ENCODE results near the gene TEX35. TPM values are rescaled to one million over a fixed set of nuclear protein-coding genes. Genes with fewer than 3 reads are reported as not detected.
A peak's percentile ranks its signal among the peaks of the same experiment; 100 is the strongest.
"Not testable (repeated sequence)": the region's sequence is repeated elsewhere in the genome, so short reads cannot be mapped to it uniquely, and the experiment has no call there.

TEX35 gene
- total RNA-seq, 1 experiment from 2014 or later: not detected

- DNase-seq (ENCODE audit: low read depth): no peak
These were observed 18.3 kb upstream of the TEX35 start for GRCh38 chr1:178494569-178494971.

GRCh38 chr1:178495158-178495557 lies 17.8 kb upstream of the TEX35 start:
- DNase-seq (ENCODE audit: low read depth): no peak

- no peak for DNase-seq (ENCODE audit: low read depth)
These were observed 17.0 kb upstream of the TEX35 start for GRCh38 chr1:178495741-178496409.

- no peak for DNase-seq (ENCODE audit: low read depth)
These were observed 16.3 kb upstream of the TEX35 start, which contains the start of gene CLEC20A for GRCh38 chr1:178496410-178497135. CLEC20A (minus strand) TSS chr1:178496964; CDS start chr1:178496939, 25 bp downstream.

GRCh38 chr1:178497903-178498478 lies 14.9 kb upstream of the TEX35 start:
- DNase-seq (ENCODE audit: low read depth): no peak

GRCh38 chr1:178498896-178499675 lies 13.8 kb upstream of the TEX35 start:
- DNase-seq (ENCODE audit: low read depth): no peak

- no peak for DNase-seq (ENCODE audit: low read depth)
These were observed 12.7 kb upstream of the TEX35 start for GRCh38 chr1:178500091-178500770.

GRCh38 chr1:178500936-178501554 lies 11.9 kb upstream of the TEX35 start:
- DNase-seq (ENCODE audit: low read depth): no peak

- peak; percentile 71 for DNase-seq (ENCODE audit: low read depth)
These were observed 11.1 kb upstream of the TEX35 start for GRCh38 chr1:178501705-178502329.

GRCh38 chr1:178502330-178502714 lies 10.6 kb upstream of the TEX35 start:
- DNase-seq (ENCODE audit: low read depth): no peak

GRCh38 chr1:178502856-178503255 lies 10.1 kb upstream of the TEX35 start:
- no peak for DNase-seq (ENCODE audit: low read depth)

GRCh38 chr1:178503316-178503715 lies 9.6 kb upstream of the TEX35 start:
- not testable (repeated sequence) for DNase-seq (ENCODE audit: low read depth)

- DNase-seq (ENCODE audit: low read depth): no peak
These were observed 9.1 kb upstream of the TEX35 start for GRCh38 chr1:178503849-178504248.

GRCh38 chr1:178504286-178504685 lies 8.6 kb upstream of the TEX35 start:
- no peak for DNase-seq (ENCODE audit: low read depth)

GRCh38 chr1:178506177-178506576 lies 6.7 kb upstream of the TEX35 start:
- no peak for DNase-seq (ENCODE audit: low read depth)

- DNase-seq (ENCODE audit: low read depth): no peak
These were observed 6.2 kb upstream of the TEX35 start for GRCh38 chr1:178506669-178507068.

- DNase-seq (ENCODE audit: low read depth): no peak
These were observed 3.4 kb upstream of the TEX35 start for GRCh38 chr1:178509414-178510007.

- no peak for DNase-seq (ENCODE audit: low read depth)
These were observed 2.8 kb upstream of the TEX35 start for GRCh38 chr1:178510155-178510554.

- DNase-seq (ENCODE audit: low read depth): no peak
These were observed 522 bp downstream of the TEX35 start for GRCh38 chr1:178513278-178513983.

GRCh38 chr1:178516110-178516509 lies 3.2 kb downstream of the TEX35 start:
- no peak for DNase-seq (ENCODE audit: low read depth)

Data from Daoy (cell line).